ENCODE measurements around the gene MMP1. TPM values are rescaled to one million over a fixed set of nuclear protein-coding genes. Genes with fewer than 3 reads are reported as not detected.

MMP1 gene
- total RNA-seq, 4 donors from 2014 or later: 0.19 to 0.22 TPM; not detected in 2

DNA sequence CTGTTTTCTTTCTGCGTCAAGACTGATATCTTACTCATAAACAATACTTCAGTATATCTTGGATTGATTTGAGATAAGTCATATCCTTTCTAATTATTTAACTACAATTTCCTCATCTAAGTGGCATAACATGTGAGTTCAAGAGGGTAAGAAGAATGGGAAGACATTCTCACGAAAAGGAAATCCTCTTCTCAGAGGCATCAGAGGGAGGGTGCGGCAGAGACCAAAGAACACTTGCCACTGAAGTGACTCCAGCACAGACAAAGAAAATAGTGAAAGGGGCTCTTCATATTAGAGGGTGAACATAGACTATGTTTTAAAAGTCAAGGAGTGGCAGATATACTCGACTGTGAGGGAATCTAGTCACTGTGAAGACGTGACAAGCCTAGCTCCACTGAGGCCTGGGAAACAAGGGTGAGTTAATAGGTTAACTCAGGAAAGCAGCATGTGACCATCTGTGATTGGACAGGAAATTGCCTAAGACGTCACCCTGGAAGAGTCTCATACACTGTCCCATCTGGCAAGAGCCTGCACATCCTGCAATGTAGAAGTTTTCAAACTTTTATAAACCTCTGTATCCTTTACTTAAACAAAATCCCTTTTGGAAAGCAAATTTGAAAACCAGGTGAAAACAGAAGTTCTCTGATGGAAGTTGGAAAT, 1.9 kb upstream of the MMP1 start:
- H3K27ac ChIP-seq: no peak overlapping the region

DNA sequence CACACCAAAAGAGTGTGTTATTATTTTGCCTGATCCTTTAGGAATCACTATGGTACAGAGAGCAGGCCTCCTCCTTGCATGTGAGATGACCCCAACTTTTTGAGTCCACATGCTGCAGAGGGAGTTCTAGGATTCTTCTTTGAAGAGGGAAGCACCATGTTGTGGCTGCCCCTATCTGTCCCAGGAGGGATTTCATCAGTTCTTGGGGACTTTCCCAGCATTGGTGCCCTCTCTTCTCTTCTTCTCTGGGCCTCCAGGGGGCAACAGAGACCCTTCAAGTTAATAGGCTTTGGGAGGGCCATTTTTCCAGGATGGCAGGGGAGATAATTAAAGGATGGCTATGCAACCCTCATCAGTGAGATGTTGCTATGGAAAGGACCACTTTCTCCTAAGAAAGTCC, 3.6 kb downstream of the MMP1 start:
- Histone ChIP-seq H3K36me3 (no peaks in the 10 kb centered on the region), H3K9me3 (no peaks in the 10 kb centered on the region), H3K4me1 (no peaks in the 10 kb centered on the region), H3K4me3 (no peak overlapping the region), H3K27me3 (peaks cover 0 to 31% (median 2%) of the 10 kb centered on the region in 4 donors), H3K27ac (no peak overlapping the region)
- TF ChIP-seq, protein P1, sequence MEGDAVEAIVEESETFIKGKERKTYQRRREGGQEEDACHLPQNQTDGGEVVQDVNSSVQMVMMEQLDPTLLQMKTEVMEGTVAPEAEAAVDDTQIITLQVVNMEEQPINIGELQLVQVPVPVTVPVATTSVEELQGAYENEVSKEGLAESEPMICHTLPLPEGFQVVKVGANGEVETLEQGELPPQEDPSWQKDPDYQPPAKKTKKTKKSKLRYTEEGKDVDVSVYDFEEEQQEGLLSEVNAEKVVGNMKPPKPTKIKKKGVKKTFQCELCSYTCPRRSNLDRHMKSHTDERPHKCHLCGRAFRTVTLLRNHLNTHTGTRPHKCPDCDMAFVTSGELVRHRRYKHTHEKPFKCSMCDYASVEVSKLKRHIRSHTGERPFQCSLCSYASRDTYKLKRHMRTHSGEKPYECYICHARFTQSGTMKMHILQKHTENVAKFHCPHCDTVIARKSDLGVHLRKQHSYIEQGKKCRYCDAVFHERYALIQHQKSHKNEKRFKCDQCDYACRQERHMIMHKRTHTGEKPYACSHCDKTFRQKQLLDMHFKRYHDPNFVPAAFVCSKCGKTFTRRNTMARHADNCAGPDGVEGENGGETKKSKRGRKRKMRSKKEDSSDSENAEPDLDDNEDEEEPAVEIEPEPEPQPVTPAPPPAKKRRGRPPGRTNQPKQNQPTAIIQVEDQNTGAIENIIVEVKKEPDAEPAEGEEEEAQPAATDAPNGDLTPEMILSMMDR (IDR thresholded peaks at IDR 0.05): no peak
- TF ChIP-seq POLR2A (IDR thresholded peaks at IDR 0.05): no peak
- DNase-seq: no peak
- intact Hi-C loops (cut with DNase I): no loop called here

More for the DNA sequence above, 1.9 kb upstream of the MMP1 start:
- TF ChIP-seq POLR2A (IDR thresholded peaks at IDR 0.05): no peak
- TF ChIP-seq, protein P1 (IDR thresholded peaks at IDR 0.05): no peak
- Histone ChIP-seq H3K9me3 (no peaks in the 10 kb centered on the region), H3K4me3 (no peak overlapping the region), H3K36me3 (no peaks in the 10 kb centered on the region), H3K27me3 (peaks cover 0 to 11% (median 0%) of the 10 kb centered on the region in 4 donors), H3K4me1 (no peaks in the 10 kb centered on the region)
- no peak for DNase-seq
- intact Hi-C loops (cut with DNase I): no loop called here
- WGBS, 2 donors: 64 to 79% methylated on average over 6 of the region's 6 CpGs

DNA sequence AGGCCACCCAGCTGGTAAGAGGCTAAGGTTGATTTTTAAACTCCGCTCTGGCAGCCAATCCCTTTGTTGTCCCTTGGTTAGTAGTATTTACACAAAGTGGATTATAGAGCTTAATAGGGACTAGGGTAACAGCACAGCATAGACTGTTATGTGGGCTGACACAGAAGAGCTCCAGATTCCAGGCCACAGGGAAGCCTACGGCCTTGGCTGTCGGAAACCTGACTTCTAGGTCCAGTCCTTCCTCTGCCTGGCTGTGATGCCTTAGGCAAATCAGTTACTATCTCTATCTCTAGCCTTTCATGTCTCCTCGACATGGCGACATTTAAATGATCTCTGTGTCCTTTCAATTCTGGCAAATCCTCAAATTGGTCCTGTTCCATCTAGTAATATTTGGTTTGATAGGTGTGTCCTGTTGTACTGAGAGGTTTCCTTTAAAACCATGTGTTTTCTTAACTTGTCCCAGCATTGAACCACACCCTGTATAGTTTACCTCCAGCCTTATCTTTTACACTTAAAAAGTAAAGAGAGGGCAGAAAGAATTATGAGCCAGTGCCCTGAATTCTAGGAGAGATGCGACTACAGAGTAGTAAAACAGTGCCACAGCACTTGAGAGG, 4.2 kb downstream of the MMP1 start:
- no peak for DNase-seq
- Histone ChIP-seq H3K36me3 (no peaks in the 10 kb centered on the region), H3K27ac (no peak overlapping the region), H3K4me1 (no peaks in the 10 kb centered on the region), H3K27me3 (peaks cover 0 to 37% (median 2%) of the 10 kb centered on the region in 4 donors), H3K9me3 (no peaks in the 10 kb centered on the region), H3K4me3 (no peak overlapping the region)
- TF ChIP-seq, protein P1 (IDR thresholded peaks at IDR 0.05): no peak
- TF ChIP-seq POLR2A (IDR thresholded peaks at IDR 0.05): no peak
- intact Hi-C loops (cut with DNase I): no loop called here
- WGBS, 2 donors: 74 to 84% methylated on average over 5 to 6 of the region's 6 CpGs

DNA sequence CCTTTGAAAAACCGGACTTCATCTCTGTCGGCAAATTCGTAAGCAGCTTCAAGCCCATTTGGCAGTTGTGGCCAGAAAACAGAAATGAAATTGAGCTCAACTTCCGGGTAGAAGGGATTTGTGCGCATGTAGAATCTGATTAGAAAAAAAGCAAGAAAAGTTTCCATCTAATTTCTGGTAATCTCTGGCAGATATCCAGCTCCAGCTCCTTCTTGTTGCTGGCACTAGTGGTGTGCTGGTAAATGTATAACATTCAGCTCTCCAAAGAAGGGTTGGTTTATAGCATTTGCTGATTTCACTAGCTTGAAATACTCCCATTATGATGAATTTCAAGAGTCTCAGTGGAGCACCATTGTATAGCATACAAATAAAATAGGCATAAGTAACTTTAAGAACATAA, 5.4 kb downstream of the MMP1 start:
- no peak for DNase-seq
- intact Hi-C loops (cut with DNase I): no loop called here
- Histone ChIP-seq H3K27me3 (peaks cover 0 to 48% (median 2%) of the 10 kb centered on the region in 4 donors), H3K4me1 (no peaks in the 10 kb centered on the region), H3K36me3 (no peaks in the 10 kb centered on the region), H3K4me3 (no peak overlapping the region), H3K27ac (no peak overlapping the region), H3K9me3 (no peaks in the 10 kb centered on the region)
- 68 to 87% methylated on average over 5 of the region's 5 CpGs for WGBS, 2 donors
- TF ChIP-seq, protein P1 (IDR thresholded peaks at IDR 0.05): no peak
- no peak for TF ChIP-seq POLR2A (IDR thresholded peaks at IDR 0.05)

DNA sequence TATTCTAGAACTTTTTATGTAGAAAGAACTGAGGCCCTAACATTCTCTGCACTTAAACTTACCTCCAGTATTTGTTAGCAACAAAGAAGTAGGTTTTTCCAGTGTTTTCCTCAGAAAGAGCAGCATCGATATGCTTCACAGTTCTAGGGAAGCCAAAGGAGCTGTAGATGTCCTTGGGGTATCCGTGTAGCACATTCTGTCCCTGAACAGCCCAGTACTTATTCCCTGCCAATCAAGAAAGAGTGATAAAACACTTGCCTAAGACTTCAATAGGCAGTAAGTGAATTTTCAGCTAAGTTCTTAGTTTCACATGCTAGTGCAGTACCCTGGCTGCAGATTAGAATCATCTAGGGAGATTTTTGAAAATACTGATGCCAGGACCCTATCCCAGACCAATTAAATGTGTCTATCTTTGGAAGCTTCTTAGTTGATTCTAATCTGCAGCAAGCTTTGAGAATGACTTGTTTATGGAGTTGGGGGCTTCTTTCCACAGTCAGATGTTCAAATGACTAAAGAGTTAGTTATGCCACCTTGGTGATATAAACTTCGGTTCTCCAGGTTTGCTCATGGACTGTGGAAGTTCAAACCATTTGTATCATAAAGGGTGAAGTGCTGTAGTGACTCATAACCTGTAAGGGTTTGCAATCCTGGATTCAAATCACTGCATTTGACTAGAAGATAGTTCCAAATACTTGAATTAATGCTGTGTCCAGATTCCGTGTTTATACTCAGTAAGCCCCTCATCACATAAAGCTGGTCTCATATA, 6.5 kb downstream of the MMP1 start:
- DNase-seq: no peak
- H3K36me3 ChIP-seq: no peaks in the 10 kb centered on the region
- H3K4me1 ChIP-seq: no peaks in the 10 kb centered on the region
- WGBS, 2 donors: 61 to 81% methylated on average over 4 of the region's 4 CpGs
- TF ChIP-seq, protein P1 (IDR thresholded peaks at IDR 0.05): no peak
- no peak for TF ChIP-seq POLR2A (IDR thresholded peaks at IDR 0.05)
- no peaks in the 10 kb centered on the region for H3K9me3 ChIP-seq
- intact Hi-C loops (cut with DNase I): no loop called here
- H3K27ac ChIP-seq: no peak overlapping the region
- no peak overlapping the region for H3K4me3 ChIP-seq
- H3K27me3 ChIP-seq: peaks cover 0 to 46% (median 2%) of the 10 kb centered on the region in 4 donors

All from esophagus squamous epithelium (tissue), 5 donors.